GM19239 (cell line): ENCODE data around the gene TOR4A.
A peak's percentile ranks its signal among the peaks of the same experiment; 100 is the strongest.

Experiments
- DNase-seq: peaks from one replicate; pipeline ENCODE4 v3.0.0; 2011; ENCODE audit warnings: low spot score; ENCODE audit not compliant: insufficient read length
- FAIRE-seq: peaks from 2 replicates; lab custom pipeline; 2011; peaks lifted over from hg19 to GRCh38; lab: Jason Lieb, UNC

TOR4A gene

DNA sequence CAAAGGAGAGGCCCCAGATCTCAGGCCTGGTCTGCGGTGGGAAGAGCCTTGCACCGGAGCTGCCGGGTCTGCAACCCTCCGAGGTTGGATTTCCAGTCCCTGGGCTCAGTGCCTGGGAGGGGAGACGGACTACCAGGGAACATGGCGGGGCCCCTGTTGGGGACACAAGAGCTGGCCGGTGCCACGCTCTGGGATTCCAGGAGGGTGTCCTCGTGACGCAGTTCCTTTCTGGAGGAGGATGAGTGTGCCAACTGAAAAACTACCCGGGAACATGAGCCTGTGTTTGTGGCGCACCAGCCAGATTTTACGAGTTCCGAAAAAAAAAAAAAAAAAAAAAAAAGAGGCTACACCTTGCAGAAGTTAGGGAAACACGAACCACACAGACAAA, 15.6 kb downstream of the TOR4A start:
- FAIRE-seq = no peak
- no peak for DNase-seq

DNA sequence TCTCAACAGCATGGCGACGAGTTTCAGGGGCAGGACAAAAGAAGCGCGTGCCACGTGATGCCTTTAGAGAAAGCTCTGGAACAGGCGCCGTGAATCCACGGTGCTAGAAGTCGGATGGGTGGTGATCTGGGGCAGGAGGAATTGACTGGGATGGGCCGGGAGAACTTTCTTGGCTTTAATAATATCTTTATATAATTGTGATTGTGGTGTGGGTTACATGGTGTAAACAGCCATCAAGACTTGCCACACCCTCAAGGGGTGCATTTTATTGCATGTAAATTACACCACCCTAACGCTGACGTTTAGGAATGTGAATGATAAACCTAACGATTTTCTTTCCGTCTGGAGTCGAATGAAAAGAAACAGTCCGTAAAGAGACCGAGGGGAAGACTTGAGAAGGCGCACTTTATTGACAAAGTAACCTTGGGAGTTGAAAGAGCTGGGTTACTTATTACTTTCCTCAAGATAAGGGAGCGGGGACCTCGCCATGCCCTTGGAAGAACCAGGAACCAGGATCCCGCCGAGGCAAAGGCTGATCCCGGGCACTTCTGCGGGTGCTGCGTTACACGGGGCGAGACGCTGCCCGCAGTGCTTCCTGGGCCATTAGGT, 16.1 kb downstream of the TOR4A start:
- FAIRE-seq (no peak), DNase-seq (no peak)

DNA sequence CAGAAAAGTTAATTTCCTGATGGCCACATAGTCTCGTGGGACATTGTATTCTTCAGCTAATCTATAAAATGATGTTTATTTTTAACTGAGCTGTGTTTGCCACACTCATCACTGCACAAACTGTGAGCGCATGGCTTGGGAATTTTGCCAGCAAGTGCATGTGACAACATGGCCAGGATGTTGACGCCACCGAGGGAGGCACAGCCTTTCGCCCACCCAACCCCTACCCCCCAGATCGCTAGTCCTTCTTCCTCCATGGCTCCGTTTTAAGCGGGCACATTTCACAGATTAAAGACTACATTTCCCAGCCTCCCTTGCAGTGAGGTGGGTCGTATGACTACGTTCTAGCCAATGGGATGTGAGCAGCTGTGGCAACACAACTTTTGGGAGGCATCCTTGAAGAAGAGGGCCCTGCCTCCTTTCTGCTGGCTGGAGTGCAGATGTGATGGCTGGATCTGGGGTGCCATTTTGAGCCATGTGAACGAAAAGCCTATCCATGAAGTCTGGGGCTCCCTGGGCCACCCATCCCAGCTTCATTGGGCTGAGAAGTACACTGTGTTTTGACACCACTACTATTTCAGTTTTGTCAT, 16.7 kb downstream of the TOR4A start:
- DNase-seq (no peak), FAIRE-seq (no peak)

DNA sequence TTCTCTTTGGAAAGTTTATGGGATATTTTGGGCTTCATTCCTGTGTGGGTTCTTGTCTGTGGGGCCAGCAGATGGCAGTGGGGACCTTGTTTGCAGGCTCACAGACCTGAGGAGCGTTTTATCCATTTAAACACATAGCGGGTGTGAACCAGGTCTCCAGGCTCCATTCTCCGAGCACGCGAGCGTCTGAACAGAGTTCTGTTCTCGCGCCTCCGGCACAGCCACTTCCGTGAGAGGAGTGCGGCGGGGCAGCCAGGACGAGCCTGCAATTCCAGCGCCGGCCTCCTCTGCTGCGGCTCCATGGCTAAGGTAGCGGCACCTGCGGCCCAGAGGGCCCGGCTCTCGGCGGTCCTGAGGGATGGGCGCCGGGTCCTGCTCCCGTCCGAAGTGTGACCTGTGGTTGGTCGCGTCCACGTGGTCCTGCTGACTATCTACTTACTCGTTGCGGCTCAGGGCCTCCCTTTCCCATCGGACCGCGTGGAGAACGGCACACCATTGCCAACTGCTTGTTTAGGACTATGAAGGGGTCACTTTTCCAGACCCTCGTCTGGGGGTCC, 17.2 kb downstream of the TOR4A start:
- no peak for FAIRE-seq
- DNase-seq = no peak

DNA sequence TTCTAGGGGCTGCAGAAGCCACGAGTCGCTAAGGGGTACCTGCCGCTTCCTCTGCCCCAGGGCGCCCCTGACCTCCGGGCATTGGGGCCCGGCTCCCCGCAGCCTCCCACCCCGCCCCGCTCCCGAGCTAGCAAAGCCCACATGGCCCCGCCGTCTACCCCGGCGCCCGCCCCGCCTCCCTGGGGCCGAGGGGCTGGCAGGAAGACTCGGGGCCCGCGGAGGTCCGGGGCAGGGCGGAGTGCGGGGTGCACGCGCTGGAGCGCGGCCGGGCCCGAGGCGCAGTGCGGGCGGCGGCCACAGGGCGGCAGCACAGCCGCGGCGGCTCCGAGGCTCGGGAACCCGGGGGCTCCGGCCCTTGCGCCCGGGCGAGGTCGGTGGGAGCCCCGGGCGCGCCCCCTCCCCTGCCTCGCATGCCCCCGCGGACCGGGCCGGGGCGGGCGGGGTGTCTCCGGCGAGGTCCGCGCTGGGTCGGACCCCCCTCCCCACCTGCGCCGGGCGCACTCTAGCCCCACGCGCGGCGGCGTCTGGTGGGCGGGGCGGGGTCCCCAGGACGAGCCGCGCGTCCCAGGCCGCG, 17.8 kb downstream of the TOR4A start:
- FAIRE-seq (no peak), DNase-seq (peak; percentile 97)

DNA sequence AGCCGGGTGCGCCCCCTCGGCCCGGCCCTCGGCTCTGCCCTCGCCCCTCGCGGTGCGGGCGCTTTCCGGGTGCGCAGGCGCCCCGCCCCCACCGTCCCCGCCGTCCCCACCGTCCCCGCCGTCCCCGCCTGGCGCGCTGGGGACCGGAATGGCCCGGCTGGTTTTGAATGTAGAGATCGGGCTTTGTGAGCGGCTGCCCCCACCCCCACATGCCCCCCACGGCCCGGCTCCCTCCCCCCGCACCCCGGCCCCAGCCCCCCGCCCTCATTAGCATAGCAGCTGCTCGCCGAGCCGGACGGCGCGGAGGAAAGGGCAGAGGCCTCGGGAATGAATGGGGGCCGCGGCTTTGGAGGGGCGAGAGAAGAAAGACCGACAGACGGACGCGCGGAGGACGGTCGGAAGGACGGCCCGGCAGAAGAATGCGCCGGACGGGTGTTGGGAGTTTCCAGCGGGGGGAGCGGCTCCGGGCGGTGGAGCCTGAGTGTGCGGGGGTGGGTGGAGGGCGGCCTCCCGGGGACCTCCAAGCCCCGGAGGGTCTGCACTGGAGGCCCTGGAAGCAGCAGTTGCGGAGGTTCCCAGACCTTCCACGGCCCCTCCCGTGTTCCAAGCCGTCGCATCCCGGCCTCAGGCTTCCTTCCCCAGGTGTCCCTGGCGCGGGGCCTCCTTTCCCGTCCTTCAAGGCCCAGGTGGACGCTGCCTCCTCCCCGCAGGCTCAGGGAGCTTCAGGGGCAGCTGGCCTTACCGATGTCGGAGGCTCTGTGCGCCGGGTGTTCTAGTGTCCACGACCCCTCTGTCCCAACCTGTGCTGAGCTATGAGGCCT, 18.5 kb downstream of the TOR4A start:
- FAIRE-seq (no peak), DNase-seq (no peak)

DNA sequence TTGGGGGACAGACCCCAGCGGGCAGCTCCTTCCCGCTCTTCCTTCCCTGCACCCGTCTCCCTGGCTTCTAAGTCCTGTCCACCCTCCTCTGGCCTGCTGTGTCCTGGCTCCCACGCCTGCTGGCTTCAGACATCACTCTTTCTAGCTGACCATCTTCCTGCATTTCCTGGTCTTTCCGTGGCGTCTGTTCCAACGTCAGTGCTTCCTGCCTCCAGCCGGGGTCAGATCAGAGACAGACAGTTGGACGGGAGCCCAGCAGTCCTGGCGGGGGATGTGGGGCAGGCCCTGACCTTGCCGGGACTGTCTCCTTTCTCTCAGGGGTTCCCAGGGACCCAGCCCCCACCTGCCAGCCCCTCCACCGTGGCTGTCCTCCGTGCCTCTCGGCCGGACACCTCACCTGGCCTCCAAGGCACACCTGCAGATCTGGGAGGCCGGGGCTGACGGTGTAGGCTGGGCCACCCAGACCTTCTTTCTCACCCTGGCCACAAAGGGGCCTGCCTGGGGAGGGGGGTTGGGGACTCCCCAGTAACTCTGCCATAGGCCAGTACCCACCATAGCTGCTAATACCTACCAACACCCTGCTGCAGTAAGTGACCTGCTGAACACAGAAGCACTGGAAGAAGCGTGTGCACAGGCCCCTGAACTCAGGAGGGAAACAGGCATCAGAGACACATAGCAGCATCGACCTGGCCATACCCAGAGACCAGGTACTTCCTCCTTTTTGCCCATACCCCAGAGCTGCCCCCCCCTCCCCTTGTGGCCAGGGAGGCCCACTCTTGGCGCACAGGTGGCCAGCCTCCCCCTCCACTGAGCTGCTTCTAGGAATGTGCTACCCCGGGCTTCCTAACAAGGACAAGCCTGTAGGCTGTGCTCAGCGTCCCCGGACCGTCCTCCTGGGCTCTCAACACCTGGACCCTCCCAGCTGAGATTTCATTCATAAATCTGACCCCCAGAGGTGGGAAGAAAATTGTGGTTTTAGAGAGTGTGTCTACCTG, 19.4 kb downstream of the TOR4A start:
- DNase-seq (no peak), FAIRE-seq (no peak)

DNA sequence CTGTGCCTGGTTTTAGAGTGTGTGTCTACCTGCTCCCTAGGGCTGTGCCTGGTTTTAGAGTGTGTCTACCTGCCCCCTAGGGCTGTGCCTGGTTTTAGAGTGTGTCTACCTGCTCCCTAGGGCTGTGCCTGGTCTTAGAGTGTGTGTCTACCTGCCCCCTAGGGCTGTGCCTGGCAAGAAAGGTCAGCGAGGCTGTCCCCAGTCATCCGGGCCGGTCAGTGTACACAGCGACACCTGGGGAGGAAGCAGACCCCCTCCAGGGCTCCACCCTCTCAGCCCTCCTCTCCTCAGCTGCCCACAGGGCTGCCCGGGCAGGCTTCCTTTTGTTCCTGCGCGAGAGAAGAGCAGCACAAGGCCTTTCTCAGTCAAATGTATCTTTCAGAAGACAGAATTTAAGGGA, 20.4 kb downstream of the TOR4A start:
- DNase-seq (no peak), FAIRE-seq (no peak)

DNA sequence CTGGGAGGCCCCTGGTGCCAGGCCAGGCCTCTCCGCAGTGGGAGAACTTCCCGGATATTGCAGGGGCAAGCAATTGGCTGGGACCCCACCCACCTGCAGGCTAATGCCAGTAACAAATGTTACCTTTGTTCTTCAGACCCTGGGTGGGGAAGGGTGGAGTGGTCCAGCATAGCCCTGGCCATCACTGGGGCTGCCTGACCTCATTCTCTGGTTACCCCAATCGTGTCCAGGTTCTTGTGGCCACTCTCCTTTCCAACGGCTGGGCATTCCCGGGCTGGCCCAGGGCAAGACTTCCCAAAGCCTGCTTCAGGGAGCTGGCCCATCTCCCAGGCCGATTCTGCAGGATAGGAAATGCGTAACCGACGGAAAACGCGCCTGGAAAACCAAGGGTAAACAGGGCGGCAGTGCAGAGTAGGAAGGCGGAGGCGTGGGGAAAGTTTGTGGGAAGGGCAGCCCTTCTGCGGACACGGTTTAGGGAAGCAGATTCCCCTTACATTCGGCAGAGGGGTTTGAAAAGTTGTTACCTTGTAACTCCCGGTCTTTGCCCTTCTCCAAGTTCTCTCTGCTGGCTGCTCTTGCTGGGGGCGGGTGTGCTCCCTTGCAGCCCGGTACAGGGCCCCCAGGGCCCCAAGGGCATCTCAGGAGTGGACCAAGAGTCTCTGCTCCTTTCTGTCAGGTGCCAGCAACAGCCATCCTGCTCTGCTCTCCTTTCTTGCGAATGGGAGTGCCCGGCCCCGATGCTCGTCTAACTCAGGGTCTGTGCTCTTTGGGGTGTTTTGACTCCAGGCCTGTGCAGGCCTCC, 21.1 kb downstream of the TOR4A start:
- no peak for DNase-seq
- FAIRE-seq = no peak

DNA sequence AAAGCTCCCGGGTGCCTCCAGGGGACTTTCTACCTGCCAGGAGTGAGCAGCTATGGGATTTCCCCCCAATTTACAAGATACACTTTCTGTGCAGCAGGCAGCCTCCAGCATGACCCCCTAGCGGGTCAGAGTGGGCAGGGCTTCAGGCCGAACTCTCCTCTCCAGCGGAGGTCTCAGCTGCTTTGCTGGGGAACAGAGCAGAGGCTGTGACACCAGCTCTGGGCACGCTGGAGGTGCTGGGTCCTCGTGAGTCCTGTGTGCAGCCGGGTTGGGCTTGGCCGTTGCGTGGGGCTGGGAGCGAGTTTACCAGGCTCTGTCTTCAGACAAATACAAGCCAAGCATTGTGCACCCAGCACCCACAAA, 21.7 kb downstream of the TOR4A start:
- FAIRE-seq (no peak), DNase-seq (no peak)

DNA sequence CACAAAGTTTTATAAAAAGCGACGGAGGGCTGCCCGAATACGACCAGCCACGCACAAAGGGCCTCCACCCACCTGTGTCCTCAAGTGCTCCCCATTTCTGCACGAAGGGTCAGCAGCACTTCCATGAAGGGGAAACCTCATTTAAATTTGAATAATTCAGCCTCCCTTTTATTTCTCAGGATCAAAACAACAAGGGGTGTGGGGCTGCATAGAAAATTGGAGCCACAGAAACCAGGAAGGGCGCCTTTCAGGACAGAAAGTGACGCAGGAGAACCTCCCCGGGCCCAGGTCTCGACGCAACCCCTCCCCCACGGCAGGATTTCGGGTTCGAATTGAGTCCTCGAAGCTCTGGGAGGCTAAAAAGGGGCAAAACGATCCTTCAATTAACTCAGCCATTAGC, 22.4 kb downstream of the TOR4A start:
- DNase-seq (no peak), FAIRE-seq (no peak)

DNA sequence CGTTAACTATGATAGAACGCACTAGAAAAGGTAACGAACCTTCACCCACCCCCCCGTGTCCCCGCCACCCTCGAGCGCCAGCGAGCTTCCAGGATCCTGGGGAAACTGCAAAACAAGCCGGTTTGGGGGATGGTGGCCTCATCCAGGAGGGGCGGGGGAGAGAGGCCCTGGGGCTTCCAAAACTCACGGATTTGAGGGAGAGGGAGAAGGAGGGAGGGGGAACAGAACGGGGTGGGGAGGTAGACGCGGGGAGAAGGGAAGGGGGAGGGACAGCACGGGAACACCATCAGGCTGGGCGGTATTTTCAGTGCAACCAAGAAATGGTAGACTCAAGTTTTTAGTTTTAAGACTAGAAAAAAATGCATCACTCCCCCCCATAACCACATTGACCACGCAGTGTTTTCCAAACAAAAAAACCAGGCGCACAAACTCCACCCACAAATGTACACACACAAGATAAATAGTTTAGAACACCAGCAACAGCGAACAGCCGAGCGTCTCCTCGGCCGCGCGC, 23.1 kb downstream of the TOR4A start:
- FAIRE-seq (peak; percentile 4), DNase-seq (no peak)

DNA sequence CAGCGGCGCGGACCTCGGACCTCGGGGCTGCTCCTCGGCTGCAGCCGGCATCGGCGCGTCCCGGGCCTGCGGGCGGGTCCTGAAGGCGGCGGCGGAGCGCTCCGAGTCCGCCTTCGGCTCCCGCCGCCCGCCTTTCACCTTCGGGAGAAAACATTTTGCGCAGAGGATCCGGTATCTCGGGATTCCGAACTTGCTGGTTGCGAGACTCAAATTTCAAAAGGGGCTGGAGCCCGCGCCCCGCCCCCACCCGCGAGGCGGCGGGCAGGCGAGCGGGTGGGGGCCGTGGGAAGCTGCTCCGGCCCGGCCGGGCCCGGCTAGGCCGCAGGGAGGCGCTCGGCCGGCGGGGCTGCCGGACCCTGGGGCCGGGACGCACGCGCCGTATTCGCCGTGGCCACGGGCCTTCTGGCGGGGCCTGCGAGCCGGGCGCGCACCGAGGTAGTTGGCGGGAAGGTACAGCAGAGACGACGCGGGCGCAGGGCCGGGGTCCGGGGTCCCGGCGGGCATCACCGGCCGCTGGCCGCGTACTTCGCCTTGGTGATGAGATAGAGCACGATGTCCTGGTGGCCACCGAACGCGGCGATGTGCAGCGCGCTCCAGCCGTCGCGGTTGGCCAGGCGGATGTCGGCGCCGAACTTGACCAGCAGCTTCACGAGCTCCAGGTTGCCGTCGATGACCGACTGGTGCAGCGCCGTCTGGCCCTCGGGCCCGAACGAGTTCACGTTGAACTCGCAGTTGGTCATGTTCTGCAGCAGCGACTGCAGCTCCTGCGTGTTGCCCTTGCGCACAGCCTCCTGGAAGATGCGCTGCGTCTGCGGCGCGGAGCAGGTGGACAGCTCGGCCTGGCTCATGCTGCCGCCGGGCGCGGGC, 23.8 kb downstream of the TOR4A start:
- DNase-seq = no peak
- FAIRE-seq = peak; percentile 4

DNA sequence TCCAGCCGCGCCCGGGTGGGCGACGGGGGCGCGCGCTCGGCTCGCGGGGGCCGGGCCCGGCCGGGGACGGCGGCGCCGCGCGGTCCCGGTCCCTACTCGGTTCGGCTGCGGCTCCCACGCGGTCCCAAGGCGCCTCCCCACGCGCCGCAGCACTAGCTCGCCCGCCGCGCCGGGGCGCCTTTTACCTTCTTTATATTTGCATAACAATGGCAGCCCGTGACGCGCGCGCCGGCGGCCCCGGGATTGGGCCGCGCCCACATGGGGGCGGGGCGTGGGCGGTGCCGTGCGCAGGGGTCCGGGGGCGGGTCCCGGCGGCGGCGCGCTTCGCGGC, 24.6 kb downstream of the TOR4A start, which contains the start of gene NRARP:
Gene NRARP (minus strand): TSS at position 154 of the 331 bp plus-strand sequence. CDS start 343 bp downstream, outside the sequence.
- peak; percentile 96 for DNase-seq
- FAIRE-seq = peak; percentile 49

DNA sequence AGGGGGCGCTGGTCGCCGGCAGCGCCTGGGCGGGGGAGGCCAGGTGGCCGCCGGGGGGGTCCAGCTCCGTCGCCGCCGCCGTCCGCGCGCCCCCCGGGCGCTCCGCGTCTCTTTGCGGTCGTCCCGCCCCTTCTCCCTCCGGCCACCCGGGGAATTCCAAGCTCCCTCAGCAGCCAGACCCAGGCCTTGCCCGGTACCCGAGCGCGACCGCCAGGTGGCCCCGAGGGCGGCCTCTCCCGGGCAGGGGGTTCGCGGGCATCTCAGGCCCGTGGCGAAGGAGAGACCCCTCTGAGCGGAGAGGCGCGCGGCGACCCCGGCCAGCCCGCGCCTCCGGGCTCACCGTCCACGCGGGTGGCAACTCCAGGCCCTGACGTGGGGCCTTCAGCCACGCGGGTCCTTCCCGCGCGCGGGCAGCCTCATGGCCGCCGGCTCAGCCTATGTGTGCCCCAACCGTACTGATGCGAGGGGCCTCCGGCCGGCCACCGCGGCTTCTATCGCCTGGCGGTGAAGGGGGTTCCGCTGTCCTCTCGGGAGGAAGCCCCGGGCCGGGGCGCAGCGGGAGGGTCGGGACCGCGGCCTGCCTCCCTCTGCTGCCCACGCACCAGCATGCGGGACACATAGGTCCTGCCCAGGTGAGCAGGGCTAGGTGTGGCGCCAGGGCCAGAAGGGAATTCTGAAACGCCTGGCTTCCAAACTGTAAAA, 25.1 kb downstream of the TOR4A start:
- DNase-seq (peak; percentile 96), FAIRE-seq (peak; percentile 62)

DNA sequence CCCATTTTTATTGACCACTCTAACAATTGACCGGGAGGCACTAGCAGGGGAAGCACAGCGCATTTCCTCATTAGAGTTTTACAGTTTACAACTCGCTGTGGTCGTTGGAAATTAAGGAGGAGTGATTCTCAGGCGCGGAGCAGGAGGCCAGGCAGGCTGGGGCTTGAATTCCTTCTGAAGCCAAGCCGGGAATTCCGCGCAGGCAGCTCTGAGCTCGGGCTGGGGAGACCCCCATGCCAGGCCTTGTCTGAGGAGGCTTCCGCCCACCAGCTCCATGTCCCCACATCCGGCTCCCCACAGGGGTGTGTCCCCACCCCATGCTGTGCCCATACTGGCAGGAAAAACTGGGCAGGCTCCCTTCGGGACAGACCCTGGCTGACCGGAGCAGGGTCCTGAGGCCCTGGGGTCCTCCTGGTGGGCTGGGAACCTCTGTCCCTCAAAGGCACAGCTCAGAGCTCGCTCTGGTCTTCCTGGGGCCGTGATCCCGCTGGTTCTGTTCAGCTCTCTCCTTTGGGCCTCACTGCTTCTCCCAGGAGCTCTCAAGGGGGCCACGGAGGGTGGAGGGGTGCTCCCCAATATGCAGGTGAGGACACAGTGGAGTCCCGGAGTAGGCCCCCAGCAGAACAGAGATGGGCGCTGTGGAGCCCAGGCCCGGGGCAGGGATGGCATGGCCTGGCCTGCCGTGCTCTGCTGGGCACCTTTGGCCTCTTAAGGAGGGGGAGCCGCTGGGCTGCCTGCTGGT, 25.8 kb downstream of the TOR4A start:
- no peak for DNase-seq
- no peak for FAIRE-seq
